ENCODE data around the gene RAP1GAP2. TPM values are rescaled to one million over a fixed set of nuclear protein-coding genes. Genes with fewer than 3 reads are reported as not detected.

The RAP1GAP2 gene
- total RNA-seq, 2 donors from 2014 or later, result 28.9 to 48.3 TPM

DNA sequence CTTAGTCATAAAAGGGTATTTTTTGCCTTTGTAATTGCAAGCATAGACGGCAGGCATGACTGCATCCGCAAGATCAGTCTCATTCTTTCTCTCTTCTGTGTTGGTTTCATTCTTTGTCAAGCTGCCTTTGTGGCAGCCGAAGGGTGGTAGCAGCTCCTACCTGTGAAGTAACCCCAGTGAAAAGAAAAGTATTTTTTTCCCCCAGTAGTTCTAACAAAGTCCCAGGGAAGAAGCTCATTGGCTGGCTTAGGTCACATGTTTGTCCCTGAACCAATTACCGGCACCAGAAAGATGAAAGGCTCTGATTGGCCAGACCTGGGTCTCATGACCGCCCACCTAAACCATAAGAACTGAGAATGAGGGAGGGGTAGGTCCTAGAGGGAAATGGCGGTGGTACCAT, 110.7 kb downstream of the RAP1GAP2 start:
- Histone ChIP-seq H3K4me1 (replicated peaks) (no peaks in the 10 kb centered on the region), H3K27me3 (replicated peaks; ENCODE audit: insufficient read depth) (no peaks in the 10 kb centered on the region), H3K36me3 (no peaks in the 10 kb centered on the region), H3K27ac (no peak overlapping the region), H3K9me3 (no peaks in the 10 kb centered on the region), H3K4me3 (no peak overlapping the region)
- no peak for TF ChIP-seq POLR2A (IDR thresholded peaks at IDR 0.05)
- TF ChIP-seq, protein P1, sequence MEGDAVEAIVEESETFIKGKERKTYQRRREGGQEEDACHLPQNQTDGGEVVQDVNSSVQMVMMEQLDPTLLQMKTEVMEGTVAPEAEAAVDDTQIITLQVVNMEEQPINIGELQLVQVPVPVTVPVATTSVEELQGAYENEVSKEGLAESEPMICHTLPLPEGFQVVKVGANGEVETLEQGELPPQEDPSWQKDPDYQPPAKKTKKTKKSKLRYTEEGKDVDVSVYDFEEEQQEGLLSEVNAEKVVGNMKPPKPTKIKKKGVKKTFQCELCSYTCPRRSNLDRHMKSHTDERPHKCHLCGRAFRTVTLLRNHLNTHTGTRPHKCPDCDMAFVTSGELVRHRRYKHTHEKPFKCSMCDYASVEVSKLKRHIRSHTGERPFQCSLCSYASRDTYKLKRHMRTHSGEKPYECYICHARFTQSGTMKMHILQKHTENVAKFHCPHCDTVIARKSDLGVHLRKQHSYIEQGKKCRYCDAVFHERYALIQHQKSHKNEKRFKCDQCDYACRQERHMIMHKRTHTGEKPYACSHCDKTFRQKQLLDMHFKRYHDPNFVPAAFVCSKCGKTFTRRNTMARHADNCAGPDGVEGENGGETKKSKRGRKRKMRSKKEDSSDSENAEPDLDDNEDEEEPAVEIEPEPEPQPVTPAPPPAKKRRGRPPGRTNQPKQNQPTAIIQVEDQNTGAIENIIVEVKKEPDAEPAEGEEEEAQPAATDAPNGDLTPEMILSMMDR (IDR thresholded peaks at IDR 0.05), result no peak
- TF ChIP-seq POLR2AphosphoS5 (IDR thresholded peaks at IDR 0.05), result no peak
- DNase-seq (ENCODE audit: low spot score), result no peak
- 93% methylated on average over 6 of the region's 6 CpGs for WGBS
- intact Hi-C loops (cut with DNase I), result no loop called here

DNA sequence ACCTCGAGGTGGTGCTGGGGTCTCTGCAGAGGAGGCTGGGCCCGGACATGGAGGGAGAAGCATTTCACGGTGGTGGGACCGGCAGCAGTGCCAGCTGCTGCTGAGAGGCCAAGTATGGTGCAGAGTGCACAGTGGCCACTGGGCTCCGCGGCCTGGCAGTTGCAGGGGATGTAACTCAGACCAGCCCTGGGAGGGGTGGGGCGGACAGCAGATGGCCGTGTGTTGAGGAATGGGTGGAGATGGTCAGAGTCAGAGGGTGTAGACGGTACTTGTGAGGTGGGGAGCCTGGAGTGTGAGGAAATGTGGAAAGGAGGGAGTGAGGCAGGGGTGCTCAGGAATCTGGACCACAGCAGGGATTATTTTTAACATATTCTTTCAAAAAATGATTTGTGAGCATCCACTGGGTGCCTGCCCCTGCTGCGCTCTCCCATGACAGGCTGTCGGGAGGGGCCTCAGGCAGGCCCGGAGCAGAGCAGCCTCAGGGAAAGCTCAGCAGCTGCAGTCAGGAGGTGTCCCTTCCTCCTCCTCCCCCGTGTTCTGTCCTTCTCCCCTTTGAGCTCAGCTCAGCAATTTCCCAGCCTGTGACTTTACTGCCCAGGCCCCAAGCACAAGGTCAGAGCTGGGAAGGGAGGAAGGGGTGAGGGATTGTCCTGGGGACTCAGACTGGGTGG, 113.1 kb downstream of the RAP1GAP2 start:
- DNase-seq (ENCODE audit: low spot score), result no peak
- Histone ChIP-seq H3K27me3 (replicated peaks; ENCODE audit: insufficient read depth) (no peaks in the 10 kb centered on the region), H3K9me3 (no peaks in the 10 kb centered on the region), H3K36me3 (no peaks in the 10 kb centered on the region), H3K27ac (no peak overlapping the region), H3K4me1 (replicated peaks) (no peaks in the 10 kb centered on the region), H3K4me3 (no peak overlapping the region)
- whole genome bisulfite sequencing, result 78% methylated on average over 13 of the region's 13 CpGs
- TF ChIP-seq POLR2A (IDR thresholded peaks at IDR 0.05), result no peak
- TF ChIP-seq POLR2AphosphoS5 (IDR thresholded peaks at IDR 0.05), result no peak
- TF ChIP-seq, protein P1 (IDR thresholded peaks at IDR 0.05), result no peak
- intact Hi-C loops (cut with DNase I), result no loop called here

DNA sequence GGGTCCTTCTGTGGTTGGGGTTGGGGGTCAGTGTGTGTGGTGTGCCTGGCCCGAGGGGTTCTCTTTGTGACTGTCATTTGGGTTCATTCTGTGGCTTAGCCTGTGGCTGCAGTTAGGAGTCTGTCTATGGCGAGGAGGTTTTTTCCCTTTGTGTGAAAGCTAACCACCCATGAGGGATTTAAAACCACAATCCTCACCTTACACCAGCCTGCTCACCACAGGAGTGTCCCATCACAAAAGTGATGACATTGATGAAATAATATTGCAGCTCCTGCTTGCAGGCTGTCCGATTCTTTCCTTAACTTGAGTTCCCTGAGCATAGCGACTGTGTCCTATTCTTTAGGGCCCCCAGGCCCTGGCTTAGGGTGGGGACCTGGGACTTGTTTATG, 113.6 kb downstream of the RAP1GAP2 start:
- Histone ChIP-seq H3K4me3 (no peak overlapping the region), H3K27ac (no peak overlapping the region), H3K4me1 (replicated peaks) (no peaks in the 10 kb centered on the region), H3K36me3 (no peaks in the 10 kb centered on the region), H3K27me3 (replicated peaks; ENCODE audit: insufficient read depth) (no peaks in the 10 kb centered on the region), H3K9me3 (no peaks in the 10 kb centered on the region)
- intact Hi-C loops (cut with DNase I), result no loop called here
- TF ChIP-seq, protein P1 (IDR thresholded peaks at IDR 0.05), result no peak
- TF ChIP-seq POLR2A (IDR thresholded peaks at IDR 0.05), result no peak
- TF ChIP-seq POLR2AphosphoS5 (IDR thresholded peaks at IDR 0.05), result no peak
- 85% methylated on average over 4 of the region's 4 CpGs for WGBS
- DNase-seq (ENCODE audit: low spot score), result no peak

DNA sequence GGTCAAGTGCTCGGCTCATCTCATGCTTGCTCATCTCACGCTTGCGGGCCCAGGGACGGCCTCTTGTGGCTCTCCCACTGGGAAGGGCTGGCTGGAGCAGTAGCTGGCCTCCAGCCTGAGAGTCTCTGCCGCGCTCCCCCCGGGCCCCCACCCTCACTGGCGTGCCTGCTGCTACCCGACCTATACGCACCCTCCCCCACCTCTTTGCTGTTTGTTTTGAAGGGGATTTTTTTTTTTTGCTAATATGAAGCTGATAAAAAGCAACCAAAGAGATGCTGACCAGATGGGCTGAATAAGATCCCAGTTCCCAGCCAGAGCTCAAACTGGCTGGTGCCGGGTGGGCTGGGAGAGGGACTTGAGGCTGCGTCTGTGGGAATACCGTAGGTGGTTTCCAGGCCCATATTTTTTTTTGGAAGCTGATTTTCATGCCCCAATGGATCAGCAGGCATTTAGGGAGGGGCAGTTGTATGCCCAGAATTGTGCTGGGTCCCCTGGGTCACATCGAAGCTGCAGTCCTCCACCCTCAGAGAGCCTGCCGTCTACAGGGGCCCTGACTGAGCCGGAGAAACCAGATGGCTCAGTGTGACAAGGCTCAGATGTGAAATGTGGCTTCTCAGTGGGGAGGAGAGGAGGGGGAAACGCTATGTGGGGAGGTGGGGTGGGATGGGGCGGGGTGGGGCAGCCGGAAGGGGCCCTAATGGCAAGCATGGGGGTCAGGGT, 115.0 kb downstream of the RAP1GAP2 start:
- DNase-seq (ENCODE audit: low spot score), result no peak
- no peaks in the 10 kb centered on the region for H3K27me3 ChIP-seq (replicated peaks; ENCODE audit: insufficient read depth)
- H3K9me3 ChIP-seq, result no peaks in the 10 kb centered on the region
- intact Hi-C loops (cut with DNase I), result no loop called here
- H3K36me3 ChIP-seq, result no peaks in the 10 kb centered on the region
- no peak overlapping the region for H3K27ac ChIP-seq
- 52% methylated on average over 19 of the region's 19 CpGs for WGBS
- no peaks in the 10 kb centered on the region for H3K4me1 ChIP-seq (replicated peaks)
- TF ChIP-seq POLR2A (IDR thresholded peaks at IDR 0.05) (no peak), POLR2AphosphoS5 (IDR thresholded peaks at IDR 0.05) (no peak)
- TF ChIP-seq, protein P1 (IDR thresholded peaks at IDR 0.05), result no peak
- H3K4me3 ChIP-seq, result no peak overlapping the region

DNA sequence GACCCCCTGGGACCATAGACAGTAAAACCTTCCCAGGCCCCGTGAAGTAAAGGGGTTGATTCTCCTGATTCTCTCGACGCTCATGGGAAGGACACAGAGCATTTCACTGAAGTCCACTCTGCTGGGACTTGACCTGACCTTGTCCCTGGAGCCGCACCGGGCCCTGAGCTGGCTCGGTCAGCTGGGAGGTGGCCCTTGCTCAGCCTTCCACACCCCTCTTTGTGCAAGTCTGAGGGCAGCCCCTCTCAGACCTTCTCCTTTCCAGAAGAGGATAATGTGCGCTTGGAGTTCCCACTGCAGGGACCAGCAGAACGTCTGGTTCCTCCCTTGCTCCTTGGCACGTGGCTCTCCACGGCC, 115.5 kb downstream of the RAP1GAP2 start:
- intact Hi-C loops (cut with DNase I), result no loop called here
- Histone ChIP-seq H3K27me3 (replicated peaks; ENCODE audit: insufficient read depth) (no peaks in the 10 kb centered on the region), H3K36me3 (no peaks in the 10 kb centered on the region), H3K4me1 (replicated peaks) (no peaks in the 10 kb centered on the region), H3K27ac (no peak overlapping the region), H3K9me3 (no peaks in the 10 kb centered on the region), H3K4me3 (no peak overlapping the region)
- no peak for TF ChIP-seq POLR2AphosphoS5 (IDR thresholded peaks at IDR 0.05)
- no peak for TF ChIP-seq POLR2A (IDR thresholded peaks at IDR 0.05)
- TF ChIP-seq, protein P1 (IDR thresholded peaks at IDR 0.05), result no peak
- DNase-seq (ENCODE audit: low spot score), result no peak
- WGBS, result 68% methylated on average over 9 of the region's 10 CpGs
